GM12874 (cell line): ENCODE measurements around the gene IGSF8.

Experiments
- TF ChIP-seq, protein P1 (sequence below): IDR thresholded peaks from 2 replicates; pipeline ENCODE4 v1.5.1; 2011; ENCODE audit warnings: low read depth, mild to moderate bottlenecking, control low read depth, low read length, moderate library complexity; ENCODE audit not compliant: insufficient read depth

Gene IGSF8

GRCh38 chr1:160066829-160067745 is 31.3 kb downstream of the IGSF8 start:
- TF ChIP-seq, protein P1, sequence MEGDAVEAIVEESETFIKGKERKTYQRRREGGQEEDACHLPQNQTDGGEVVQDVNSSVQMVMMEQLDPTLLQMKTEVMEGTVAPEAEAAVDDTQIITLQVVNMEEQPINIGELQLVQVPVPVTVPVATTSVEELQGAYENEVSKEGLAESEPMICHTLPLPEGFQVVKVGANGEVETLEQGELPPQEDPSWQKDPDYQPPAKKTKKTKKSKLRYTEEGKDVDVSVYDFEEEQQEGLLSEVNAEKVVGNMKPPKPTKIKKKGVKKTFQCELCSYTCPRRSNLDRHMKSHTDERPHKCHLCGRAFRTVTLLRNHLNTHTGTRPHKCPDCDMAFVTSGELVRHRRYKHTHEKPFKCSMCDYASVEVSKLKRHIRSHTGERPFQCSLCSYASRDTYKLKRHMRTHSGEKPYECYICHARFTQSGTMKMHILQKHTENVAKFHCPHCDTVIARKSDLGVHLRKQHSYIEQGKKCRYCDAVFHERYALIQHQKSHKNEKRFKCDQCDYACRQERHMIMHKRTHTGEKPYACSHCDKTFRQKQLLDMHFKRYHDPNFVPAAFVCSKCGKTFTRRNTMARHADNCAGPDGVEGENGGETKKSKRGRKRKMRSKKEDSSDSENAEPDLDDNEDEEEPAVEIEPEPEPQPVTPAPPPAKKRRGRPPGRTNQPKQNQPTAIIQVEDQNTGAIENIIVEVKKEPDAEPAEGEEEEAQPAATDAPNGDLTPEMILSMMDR: no peak

DNA sequence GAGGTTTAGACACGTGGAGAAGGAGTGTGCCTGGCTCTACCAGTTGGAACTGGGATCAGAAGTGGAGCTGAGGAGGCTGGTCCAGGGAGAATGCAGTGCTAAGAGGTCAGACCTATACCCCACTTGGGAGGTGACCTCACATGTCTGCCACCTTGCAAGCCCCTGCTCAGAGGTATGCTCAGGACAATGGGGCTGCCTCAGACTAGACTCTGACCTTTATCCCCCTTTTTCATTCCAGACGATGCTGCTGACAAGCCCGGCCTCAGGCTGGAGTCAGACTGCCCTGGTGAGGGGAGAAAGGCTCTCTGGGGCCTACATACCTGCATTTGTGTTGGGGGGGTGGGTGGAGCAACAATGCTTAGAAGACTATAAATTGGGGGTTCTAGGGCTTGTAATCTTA is 33.7 kb downstream of the IGSF8 start:
- TF ChIP-seq, protein P1: no peak

- TF ChIP-seq, protein P1: no peak
Measured at GRCh38 chr1:160064164-160064563, 34.3 kb downstream of the IGSF8 start.

GRCh38 chr1:160063176-160063575 is 35.2 kb downstream of the IGSF8 start:
- TF ChIP-seq, protein P1: no peak

DNA sequence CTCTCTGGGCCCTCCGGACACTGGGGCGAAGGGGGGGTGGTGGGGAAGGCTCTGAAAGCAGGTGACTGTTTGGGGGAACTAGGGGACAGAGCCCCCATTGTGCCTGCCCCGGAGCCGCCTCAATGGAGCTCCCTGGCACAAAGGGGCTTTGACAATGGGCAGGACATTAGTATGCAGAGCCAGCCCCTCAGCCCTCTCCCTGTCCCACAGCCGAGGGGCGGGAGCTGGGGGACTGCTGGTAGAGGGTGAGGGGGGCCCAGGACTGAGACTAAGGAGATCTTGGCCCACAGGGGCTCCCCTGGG is 36.2 kb downstream of the IGSF8 start:
- TF ChIP-seq, protein P1: no peak

DNA sequence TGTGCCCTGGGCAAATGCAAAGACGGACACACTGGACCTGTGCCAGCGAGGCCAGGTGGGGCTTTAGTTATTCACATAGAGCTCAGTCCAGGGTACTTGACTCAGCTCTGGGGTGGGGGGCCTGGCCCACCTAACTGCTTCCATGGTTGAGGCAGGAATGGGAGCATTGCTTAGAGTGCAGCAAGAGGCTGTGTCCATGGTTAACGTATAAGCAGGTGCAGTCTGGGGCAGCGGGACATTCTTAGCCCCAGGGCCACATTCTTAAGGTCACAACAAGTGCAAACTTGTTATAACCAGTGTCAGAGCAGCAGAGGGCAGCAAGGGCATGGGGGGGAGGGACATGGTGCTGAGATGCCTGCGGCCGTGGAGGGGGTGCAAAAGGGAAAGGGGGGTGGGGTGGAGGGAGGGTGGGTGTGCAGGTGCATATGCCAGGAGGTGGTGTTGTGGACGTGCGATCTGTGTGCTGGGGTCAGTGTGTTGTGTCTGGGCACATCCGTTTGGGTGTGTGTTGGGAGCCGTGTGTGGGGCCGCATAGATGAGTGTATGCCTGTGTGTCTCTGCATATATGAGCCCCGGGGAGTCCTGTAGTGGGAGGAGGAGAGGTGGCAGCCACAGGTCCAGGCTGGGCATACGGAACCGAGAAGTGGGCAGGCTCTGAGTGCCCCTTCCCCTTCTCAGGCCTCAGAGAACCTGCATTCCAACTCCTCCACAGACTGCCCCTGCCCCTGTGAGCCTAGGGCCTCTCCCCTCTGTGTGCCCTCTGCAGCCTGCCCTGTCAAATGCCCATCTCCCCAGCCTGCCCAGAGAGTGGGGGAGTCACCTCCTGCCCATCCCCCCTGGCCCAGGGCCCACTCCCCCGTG is 36.8 kb downstream of the IGSF8 start:
- TF ChIP-seq, protein P1: no peak

DNA sequence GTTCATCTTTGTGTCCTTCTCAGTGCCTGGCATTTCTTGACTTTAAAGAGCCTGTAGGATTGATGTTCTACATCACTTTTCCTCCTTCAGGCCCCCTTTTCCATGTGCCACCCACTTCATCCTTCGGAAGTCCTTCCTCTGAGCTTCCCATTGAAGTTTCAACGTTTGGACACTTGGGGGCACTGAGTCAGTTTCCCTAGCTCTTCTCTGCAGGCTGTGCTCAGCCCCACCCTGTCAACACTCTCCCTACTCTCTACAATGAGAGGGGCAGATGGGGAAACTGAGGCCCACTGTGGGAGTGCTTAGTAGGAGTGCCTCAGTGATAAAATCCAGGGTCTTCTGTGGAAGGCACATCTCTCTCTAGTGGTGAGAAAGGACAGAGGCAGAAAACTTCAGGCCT is 40.3 kb downstream of the IGSF8 start:
- TF ChIP-seq, protein P1: no peak
